SJCRH30 (cell line): ENCODE measurements around the gene ZNF648. TPM values are rescaled to one million over a fixed set of nuclear protein-coding genes. Genes with fewer than 3 reads are reported as not detected.

Experiments
- DNase-seq, 2 experiments: peaks; one replicate each; pipeline ENCODE4 v3.0.0-alpha.2; 2015 to 2020
- H3K27ac ChIP-seq: fragments of 250-450 bp; sonication (Bioruptor Pico); 2 replicates; pipeline ENCODE4 v1.5.1; 2020; ENCODE audit warnings: mild to moderate bottlenecking, moderate library complexity
- H3K27me3 ChIP-seq: fragments of 250-450 bp; sonication (Bioruptor Pico); 2 replicates; pipeline ENCODE4 v1.5.1; 2020; ENCODE audit warnings: mild to moderate bottlenecking, moderate library complexity
- H3K36me3 ChIP-seq: fragments of 250-450 bp; sonication (Bioruptor Pico); 2 replicates; pipeline ENCODE4 v1.5.1; 2020; ENCODE audit warnings: mild to moderate bottlenecking, moderate library complexity
- H3K4me1 ChIP-seq: fragments of 250-450 bp; sonication (Bioruptor Pico); 2 replicates; pipeline ENCODE4 v1.5.1; 2020; ENCODE audit warnings: mild to moderate bottlenecking, moderate library complexity
- H3K4me3 ChIP-seq: fragments of 250-450 bp; sonication (Bioruptor Pico); 2 replicates; pipeline ENCODE4 v1.5.1; 2020; ENCODE audit warnings: mild to moderate bottlenecking, moderate library complexity
- H3K9me3 ChIP-seq: fragments of 250-450 bp; sonication (Bioruptor Pico); replicated peaks from 2 replicates; pipeline ENCODE4 v1.5.1; 2020; ENCODE audit warnings: mild to moderate bottlenecking, moderate library complexity
- total RNA-seq: library from RNA; depleted of rRNA; stranded (reverse); fragments of >200 nt; shearing (Covaris generic); gene quantifications from 2 replicates; pipeline ENCODE4 v1.2.3, GENCODE V29; 2014

Gene ZNF648
- total RNA-seq, 1 experiment from 2014 or later = not detected

GRCh38 chr1:182086136-182086535 is 24.6 kb upstream of the ZNF648 start:
- 0 out of 2 replicates have a peak, but pooled peaks cover 2% of the 10 kb centered on the region for H3K4me1 ChIP-seq
- no peaks in the 10 kb centered on the region for H3K36me3 ChIP-seq
- no peaks in the 10 kb centered on the region for H3K27me3 ChIP-seq
- no peaks in the 10 kb centered on the region for H3K9me3 ChIP-seq
- DNase-seq = no peak
- no peak overlapping the region for H3K4me3 ChIP-seq
- H3K27ac ChIP-seq = no peak overlapping the region

GRCh38 chr1:182085726-182086125 is 24.2 kb upstream of the ZNF648 start:
- DNase-seq = no peak
- no peaks in the 10 kb centered on the region for H3K27me3 ChIP-seq
- no peaks in the 10 kb centered on the region for H3K36me3 ChIP-seq
- H3K27ac ChIP-seq = no peak overlapping the region
- H3K9me3 ChIP-seq = no peaks in the 10 kb centered on the region
- H3K4me1 ChIP-seq = 0 out of 2 replicates have a peak, but pooled peaks cover 2% of the 10 kb centered on the region
- H3K4me3 ChIP-seq = no peak overlapping the region

- DNase-seq = peak; percentile 77 to 91
- Histone ChIP-seq H3K27me3 (no peaks in the 10 kb centered on the region), H3K4me3 (no peak overlapping the region), H3K36me3 (no peaks in the 10 kb centered on the region), H3K27ac (no peak overlapping the region), H3K4me1 (0 out of 2 replicates have a peak, but pooled peaks cover 2% of the 10 kb centered on the region), H3K9me3 (no peaks in the 10 kb centered on the region)
These were observed 23.2 kb upstream of the ZNF648 start for GRCh38 chr1:182084487-182085316.

GRCh38 chr1:182083851-182084486 is 22.5 kb upstream of the ZNF648 start:
- Histone ChIP-seq H3K36me3 (no peaks in the 10 kb centered on the region), H3K4me3 (no peak overlapping the region), H3K9me3 (no peaks in the 10 kb centered on the region), H3K27ac (no peak overlapping the region), H3K27me3 (no peaks in the 10 kb centered on the region), H3K4me1 (0 out of 2 replicates have a peak, but pooled peaks cover 2% of the 10 kb centered on the region)
- DNase-seq = no peak

- Histone ChIP-seq H3K27me3 (no peaks in the 10 kb centered on the region), H3K4me1 (0 out of 2 replicates have a peak, but pooled peaks cover 2% of the 10 kb centered on the region), H3K36me3 (no peaks in the 10 kb centered on the region), H3K27ac (no peak overlapping the region), H3K9me3 (no peaks in the 10 kb centered on the region), H3K4me3 (no peak overlapping the region)
- DNase-seq = peak; percentile 24 to 65
These were observed 19.6 kb upstream of the ZNF648 start for GRCh38 chr1:182080955-182081582.

GRCh38 chr1:182080040-182080439 is 18.5 kb upstream of the ZNF648 start:
- H3K27me3 ChIP-seq = no peaks in the 10 kb centered on the region
- no peak overlapping the region for H3K27ac ChIP-seq
- no peaks in the 10 kb centered on the region for H3K36me3 ChIP-seq
- H3K4me3 ChIP-seq = no peak overlapping the region
- H3K9me3 ChIP-seq = no peaks in the 10 kb centered on the region
- no peak for DNase-seq
- H3K4me1 ChIP-seq = 0 out of 2 replicates have a peak, but pooled peaks cover 2% of the 10 kb centered on the region

- Histone ChIP-seq H3K4me3 (no peak overlapping the region), H3K36me3 (no peaks in the 10 kb centered on the region), H3K27ac (no peak overlapping the region), H3K9me3 (no peaks in the 10 kb centered on the region), H3K27me3 (no peaks in the 10 kb centered on the region), H3K4me1 (no peaks in the 10 kb centered on the region; the same call in 1 of the 2 replicates)
- DNase-seq = no peak
These were observed 10.4 kb upstream of the ZNF648 start for GRCh38 chr1:182071924-182072323.

- no peaks in the 10 kb centered on the region for H3K36me3 ChIP-seq
- H3K27me3 ChIP-seq = no peaks in the 10 kb centered on the region
- H3K4me1 ChIP-seq = no peaks in the 10 kb centered on the region; the same call in 1 of the 2 replicates
- peak; percentile 72 to 87 for DNase-seq
- H3K27ac ChIP-seq = no peak overlapping the region
- H3K4me3 ChIP-seq = no peak overlapping the region
- H3K9me3 ChIP-seq = no peaks in the 10 kb centered on the region
These were observed 7.5 kb upstream of the ZNF648 start for GRCh38 chr1:182069028-182069466.

- Histone ChIP-seq H3K27ac (no peak overlapping the region), H3K36me3 (no peaks in the 10 kb centered on the region), H3K9me3 (no peaks in the 10 kb centered on the region), H3K27me3 (no peaks in the 10 kb centered on the region), H3K4me1 (no peaks in the 10 kb centered on the region; the same call in 1 of the 2 replicates), H3K4me3 (no peak overlapping the region)
- DNase-seq = no peak
These were observed 5.4 kb upstream of the ZNF648 start for GRCh38 chr1:182066934-182067333.

GRCh38 chr1:182065126-182065845 is 3.8 kb upstream of the ZNF648 start:
- Histone ChIP-seq H3K4me1 (no peaks in the 10 kb centered on the region; the same call in 1 of the 2 replicates), H3K36me3 (no peaks in the 10 kb centered on the region), H3K27me3 (no peaks in the 10 kb centered on the region), H3K4me3 (no peak overlapping the region), H3K27ac (no peak overlapping the region), H3K9me3 (no peaks in the 10 kb centered on the region)
- DNase-seq = no peak

- Histone ChIP-seq H3K4me1 (no peaks in the 10 kb centered on the region; the same call in 1 of the 2 replicates), H3K27me3 (no peaks in the 10 kb centered on the region), H3K9me3 (no peaks in the 10 kb centered on the region), H3K4me3 (no peak overlapping the region), H3K36me3 (no peaks in the 10 kb centered on the region), H3K27ac (no peak overlapping the region)
- DNase-seq = no peak
These were observed 3.1 kb upstream of the ZNF648 start for GRCh38 chr1:182064611-182065010.

GRCh38 chr1:182062223-182062622 is 711 bp upstream of the ZNF648 start:
- Histone ChIP-seq H3K9me3 (no peaks in the 10 kb centered on the region), H3K27me3 (no peaks in the 10 kb centered on the region), H3K4me1 (no peaks in the 10 kb centered on the region), H3K36me3 (no peaks in the 10 kb centered on the region), H3K4me3 (no peak overlapping the region), H3K27ac (no peak overlapping the region)
- no peak for DNase-seq

- Histone ChIP-seq H3K27me3 (no peaks in the 10 kb centered on the region), H3K4me1 (no peaks in the 10 kb centered on the region), H3K27ac (no peak overlapping the region), H3K4me3 (no peak overlapping the region), H3K36me3 (no peaks in the 10 kb centered on the region), H3K9me3 (no peaks in the 10 kb centered on the region)
- DNase-seq = no peak
These were observed 635 bp downstream of the ZNF648 start for GRCh38 chr1:182060877-182061276.

GRCh38 chr1:182059936-182060335 is 1.6 kb downstream of the ZNF648 start:
- no peaks in the 10 kb centered on the region for H3K27me3 ChIP-seq
- no peak for DNase-seq

More at GRCh38 chr1:182059936-182060335, 1.6 kb downstream of the ZNF648 start:
- Histone ChIP-seq H3K9me3 (no peaks in the 10 kb centered on the region), H3K4me1 (no peaks in the 10 kb centered on the region), H3K4me3 (no peak overlapping the region), H3K36me3 (no peaks in the 10 kb centered on the region), H3K27ac (no peak overlapping the region)
